ENCODE measurements around the gene MVD. TPM values are rescaled to one million over a fixed set of nuclear protein-coding genes. Genes with fewer than 3 reads are reported as not detected.

Gene MVD
- total and polyA plus RNA-seq, 2 of the 13 experiments (the other 11 are each of a cell fraction or from before 2014, with no cell fraction given) = 28.1 to 187 TPM

DNA sequence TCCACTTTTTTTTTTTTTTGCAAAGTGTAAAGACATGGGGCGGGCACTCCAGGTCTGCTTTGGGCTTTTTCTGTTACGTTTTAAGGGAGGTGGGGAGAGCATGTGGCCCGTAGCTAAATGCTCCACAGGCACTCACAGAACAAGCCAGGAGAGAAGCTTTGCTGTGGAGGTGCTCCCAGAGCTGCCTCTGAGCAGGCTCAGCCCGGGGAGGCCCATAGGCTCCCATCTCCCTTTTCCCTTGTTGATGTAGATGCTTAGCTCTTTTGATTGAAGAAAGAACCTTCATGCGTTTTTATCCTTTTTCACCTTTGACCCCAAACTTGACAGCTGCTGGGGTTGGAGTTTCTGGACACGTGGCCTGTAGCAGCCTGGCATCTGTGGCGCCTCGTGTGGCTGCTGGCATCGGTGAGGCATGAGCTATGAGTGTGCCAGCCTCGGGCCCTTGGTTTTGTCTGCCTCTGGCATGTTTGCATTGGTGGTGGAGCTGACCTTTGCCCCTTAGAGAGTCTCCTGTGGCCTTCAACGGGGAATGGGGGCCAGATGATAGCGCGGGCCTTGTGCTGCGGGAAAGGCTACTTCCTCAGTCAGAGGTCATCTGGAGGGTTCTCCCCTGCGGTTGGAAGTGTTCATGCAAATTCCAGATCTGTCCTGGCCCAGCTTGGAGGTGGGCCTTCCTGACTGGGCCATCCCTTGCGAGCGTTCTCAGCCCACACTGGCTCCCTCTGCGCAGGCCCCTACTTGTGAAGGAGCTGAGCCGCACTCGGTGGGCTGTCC, 44.5 kb downstream of the MVD start (continued):
- TF ChIP-seq SAFB2 (CRISPR knock-in tag; IDR thresholded peaks at IDR 0.05; ENCODE audit: borderline replicate concordance, low read depth) = 0 out of 2 replicates have a peak, but pooled peaks have one; percentile 41
- TF ChIP-seq RAD21 (CRISPR knock-in tag; IDR thresholded peaks at IDR 0.05) = peak; percentile 56
- TF ChIP-seq FOXA1 (IDR thresholded peaks at IDR 0.05) = no peak
- peak; percentile 84 for TF ChIP-seq FOXA1 (CRISPR knock-in tag; IDR thresholded peaks at IDR 0.05)
- TF ChIP-seq, protein P1, sequence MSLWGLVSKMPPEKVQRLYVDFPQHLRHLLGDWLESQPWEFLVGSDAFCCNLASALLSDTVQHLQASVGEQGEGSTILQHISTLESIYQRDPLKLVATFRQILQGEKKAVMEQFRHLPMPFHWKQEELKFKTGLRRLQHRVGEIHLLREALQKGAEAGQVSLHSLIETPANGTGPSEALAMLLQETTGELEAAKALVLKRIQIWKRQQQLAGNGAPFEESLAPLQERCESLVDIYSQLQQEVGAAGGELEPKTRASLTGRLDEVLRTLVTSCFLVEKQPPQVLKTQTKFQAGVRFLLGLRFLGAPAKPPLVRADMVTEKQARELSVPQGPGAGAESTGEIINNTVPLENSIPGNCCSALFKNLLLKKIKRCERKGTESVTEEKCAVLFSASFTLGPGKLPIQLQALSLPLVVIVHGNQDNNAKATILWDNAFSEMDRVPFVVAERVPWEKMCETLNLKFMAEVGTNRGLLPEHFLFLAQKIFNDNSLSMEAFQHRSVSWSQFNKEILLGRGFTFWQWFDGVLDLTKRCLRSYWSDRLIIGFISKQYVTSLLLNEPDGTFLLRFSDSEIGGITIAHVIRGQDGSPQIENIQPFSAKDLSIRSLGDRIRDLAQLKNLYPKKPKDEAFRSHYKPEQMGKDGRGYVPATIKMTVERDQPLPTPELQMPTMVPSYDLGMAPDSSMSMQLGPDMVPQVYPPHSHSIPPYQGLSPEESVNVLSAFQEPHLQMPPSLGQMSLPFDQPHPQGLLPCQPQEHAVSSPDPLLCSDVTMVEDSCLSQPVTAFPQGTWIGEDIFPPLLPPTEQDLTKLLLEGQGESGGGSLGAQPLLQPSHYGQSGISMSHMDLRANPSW (CRISPR knock-in tag; IDR thresholded peaks at IDR 0.05; ENCODE audit: borderline replicate concordance) = no peak
- no peak for TF ChIP-seq KDM1A (CRISPR knock-in tag; IDR thresholded peaks at IDR 0.05)
- peak; percentile 75; the same call in 1 of the 2 replicates for TF ChIP-seq RXRB (CRISPR knock-in tag; IDR thresholded peaks at IDR 0.05; ENCODE audit: borderline replicate concordance)
- TF ChIP-seq, protein P2, sequence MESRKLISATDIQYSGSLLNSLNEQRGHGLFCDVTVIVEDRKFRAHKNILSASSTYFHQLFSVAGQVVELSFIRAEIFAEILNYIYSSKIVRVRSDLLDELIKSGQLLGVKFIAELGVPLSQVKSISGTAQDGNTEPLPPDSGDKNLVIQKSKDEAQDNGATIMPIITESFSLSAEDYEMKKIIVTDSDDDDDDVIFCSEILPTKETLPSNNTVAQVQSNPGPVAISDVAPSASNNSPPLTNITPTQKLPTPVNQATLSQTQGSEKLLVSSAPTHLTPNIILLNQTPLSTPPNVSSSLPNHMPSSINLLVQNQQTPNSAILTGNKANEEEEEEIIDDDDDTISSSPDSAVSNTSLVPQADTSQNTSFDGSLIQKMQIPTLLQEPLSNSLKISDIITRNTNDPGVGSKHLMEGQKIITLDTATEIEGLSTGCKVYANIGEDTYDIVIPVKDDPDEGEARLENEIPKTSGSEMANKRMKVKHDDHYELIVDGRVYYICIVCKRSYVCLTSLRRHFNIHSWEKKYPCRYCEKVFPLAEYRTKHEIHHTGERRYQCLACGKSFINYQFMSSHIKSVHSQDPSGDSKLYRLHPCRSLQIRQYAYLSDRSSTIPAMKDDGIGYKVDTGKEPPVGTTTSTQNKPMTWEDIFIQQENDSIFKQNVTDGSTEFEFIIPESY (CRISPR knock-in tag; IDR thresholded peaks at IDR 0.05) = peak; percentile 82
- peak; percentile 73; the same call in 1 of the 2 replicates for TF ChIP-seq ZBTB7A (CRISPR knock-in tag; IDR thresholded peaks at IDR 0.05)
- no peak for TF ChIP-seq ZNF772 (CRISPR knock-in tag; IDR thresholded peaks at IDR 0.05)
- TF ChIP-seq ZNF180 (CRISPR knock-in tag; IDR thresholded peaks at IDR 0.05; ENCODE audit: borderline replicate concordance, low read depth) = 0 out of 2 replicates have a peak, but pooled peaks have one; percentile 49
- TF ChIP-seq SP4 (CRISPR knock-in tag; IDR thresholded peaks at IDR 0.05) = peak; percentile 55; the same call in 1 of the 2 replicates
- TF ChIP-seq, protein P3, sequence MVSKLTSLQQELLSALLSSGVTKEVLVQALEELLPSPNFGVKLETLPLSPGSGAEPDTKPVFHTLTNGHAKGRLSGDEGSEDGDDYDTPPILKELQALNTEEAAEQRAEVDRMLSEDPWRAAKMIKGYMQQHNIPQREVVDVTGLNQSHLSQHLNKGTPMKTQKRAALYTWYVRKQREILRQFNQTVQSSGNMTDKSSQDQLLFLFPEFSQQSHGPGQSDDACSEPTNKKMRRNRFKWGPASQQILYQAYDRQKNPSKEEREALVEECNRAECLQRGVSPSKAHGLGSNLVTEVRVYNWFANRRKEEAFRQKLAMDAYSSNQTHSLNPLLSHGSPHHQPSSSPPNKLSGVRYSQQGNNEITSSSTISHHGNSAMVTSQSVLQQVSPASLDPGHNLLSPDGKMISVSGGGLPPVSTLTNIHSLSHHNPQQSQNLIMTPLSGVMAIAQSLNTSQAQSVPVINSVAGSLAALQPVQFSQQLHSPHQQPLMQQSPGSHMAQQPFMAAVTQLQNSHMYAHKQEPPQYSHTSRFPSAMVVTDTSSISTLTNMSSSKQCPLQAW (CRISPR knock-in tag; IDR thresholded peaks at IDR 0.05) = peak; percentile 76; the same call in 1 of the 2 replicates
- no peak for TF ChIP-seq NR1H2 (CRISPR knock-in tag; IDR thresholded peaks at IDR 0.05; ENCODE audit: borderline replicate concordance, low read depth)
- TF ChIP-seq ZNF230 (CRISPR knock-in tag; IDR thresholded peaks at IDR 0.05) = 0 out of 2 replicates have a peak, but pooled peaks have one; percentile 19
- TF ChIP-seq ZNF160 (CRISPR knock-in tag; IDR thresholded peaks at IDR 0.05) = 0 out of 2 replicates have a peak, but pooled peaks have one; percentile 57
- no peak for TF ChIP-seq ISX (CRISPR knock-in tag; conservative IDR thresholded peaks at IDR 0.05)
- 0 out of 2 replicates have a peak, but pooled peaks have one; percentile 40 for TF ChIP-seq ZNF546 (CRISPR knock-in tag; conservative IDR thresholded peaks at IDR 0.05)
- no peak for TF ChIP-seq ZNF572 (CRISPR knock-in tag; IDR thresholded peaks at IDR 0.05)
- peak; percentile 72; the same call in 1 of the 2 replicates for TF ChIP-seq RCOR2 (CRISPR knock-in tag; IDR thresholded peaks at IDR 0.05)
- 0 out of 2 replicates have a peak, but pooled peaks have one; percentile 46 for TF ChIP-seq ZNF256 (CRISPR knock-in tag; conservative IDR thresholded peaks at IDR 0.05)
- TF ChIP-seq, protein P4, sequence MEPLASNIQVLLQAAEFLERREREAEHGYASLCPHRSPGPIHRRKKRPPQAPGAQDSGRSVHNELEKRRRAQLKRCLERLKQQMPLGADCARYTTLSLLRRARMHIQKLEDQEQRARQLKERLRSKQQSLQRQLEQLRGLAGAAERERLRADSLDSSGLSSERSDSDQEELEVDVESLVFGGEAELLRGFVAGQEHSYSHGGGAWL (CRISPR knock-in tag; IDR thresholded peaks at IDR 0.05) = peak; percentile 61; the same call in 1 of the 2 replicates

All from HepG2 (cell line).